Sigmoid colon (tissue), 7 donors: ENCODE measurements around the gene EVI5L. TPM values are rescaled to one million over a fixed set of nuclear protein-coding genes. Genes with fewer than 3 reads are reported as not detected.

Experiments
- DNase-seq: peaks from one replicate; pipeline ENCODE4 v3.0.0-alpha.2; 2019
- H3K27ac ChIP-seq, 4 donors: fragments of 200-600 bp; sonication (generic); one replicate each; pipeline ENCODE4 v1.5.1; 2016 to 2019; ENCODE audit warnings: mild to moderate bottlenecking in 1 of 4
- H3K27me3 ChIP-seq, 3 donors: fragments of 200-600 bp; sonication (generic); one replicate each; pipeline ENCODE4 v1.5.1; 2019; ENCODE audit warnings: mild to moderate bottlenecking in 1 of 3
- H3K36me3 ChIP-seq, 4 donors: fragments of 200-600 bp; sonication (generic); one replicate each; pipeline ENCODE4 v1.5.1; 2016 to 2019
- H3K4me1 ChIP-seq, 4 donors: fragments of 200-600 bp; sonication (generic); one replicate each; pipeline ENCODE4 v1.5.1; 2017 to 2019
- H3K4me3 ChIP-seq, 4 donors: fragments of 200-600 bp; sonication (generic); one replicate each; pipeline ENCODE4 v1.5.1; 2017 to 2019; ENCODE audit warnings: mild to moderate bottlenecking in 2 of 4, moderate library complexity in 1 of 4
- H3K9me3 ChIP-seq, 4 donors: fragments of 200-600 bp in 3 of 4; sonication (generic) in 3 of 4; one replicate each; pipeline versions ENCODE4 v1.5.1 to v1.6.1; 2013 to 2019
- EP300 ChIP-seq, 4 donors: sonication (generic); formaldehyde crosslinking; IDR thresholded peaks; one replicate each; pipeline ENCODE4 v1.6.1; 2017; ENCODE audit warnings: antibody characterized with exemption in 4 of 4
- POLR2A ChIP-seq, 2 donors: fragments of 450-650 bp; IDR thresholded peaks; one replicate each; pipeline ENCODE4 v1.6.1; 2016; ENCODE audit warnings: antibody characterized with exemption in 2 of 2, mild to moderate bottlenecking in 2 of 2, moderate library complexity in 2 of 2
- POLR2AphosphoS5 ChIP-seq, 4 donors: sonication (generic); formaldehyde crosslinking; IDR thresholded peaks; one replicate each; pipeline ENCODE4 v1.6.1; 2017; ENCODE audit warnings: antibody characterized with exemption in 4 of 4
- WGBS, 2 donors: extraction: QIAGEN DNeasy Blood & Tissue Kit; methylation state at CpG; one replicate each; pipeline ENCODE4 v1.1.7; 2013; 5-methylcytosine and 5-hydroxymethylcytosine counted together
- intact Hi-C: fragments of 100-400 bp; cut with DNase I; formaldehyde crosslinking; loops from one replicate; pipeline ENCODE4 v1.15.1; 2023
- polyA plus RNA-seq, 3 donors: library from polyadenylated mRNA; stranded (reverse); fragments of 200-250 nt; gene quantifications; one replicate each; pipeline ENCODE4 v1.2.3, GENCODE V29; 2013
- total RNA-seq, 4 donors: library from RNA; depleted of rRNA; stranded (reverse); fragments of >200 nt; gene quantifications; one replicate each; pipeline ENCODE4 v1.1.0, GENCODE V29; 2016
- TF ChIP-seq, protein P1 (sequence below), 4 experiments: fragments of 450-650 bp in 3 of 4; fragments of 200-600 bp in 1 of 4; IDR thresholded peaks; one replicate each; pipeline ENCODE4 v1.5.1; 2016 to 2019; ENCODE audit warnings: antibody characterized with exemption in 4 of 4, mild to moderate bottlenecking in 3 of 4, moderate library complexity in 2 of 4
- donor health status: healthy with polysubstance abuse.
- donor health status: Bipolar disorder and iron deficiency.
- donor health status: healthy.

The EVI5L gene
- total and polyA plus RNA-seq, 7 donors, result 5.3 to 18.6 (median 10.3) TPM

DNA sequence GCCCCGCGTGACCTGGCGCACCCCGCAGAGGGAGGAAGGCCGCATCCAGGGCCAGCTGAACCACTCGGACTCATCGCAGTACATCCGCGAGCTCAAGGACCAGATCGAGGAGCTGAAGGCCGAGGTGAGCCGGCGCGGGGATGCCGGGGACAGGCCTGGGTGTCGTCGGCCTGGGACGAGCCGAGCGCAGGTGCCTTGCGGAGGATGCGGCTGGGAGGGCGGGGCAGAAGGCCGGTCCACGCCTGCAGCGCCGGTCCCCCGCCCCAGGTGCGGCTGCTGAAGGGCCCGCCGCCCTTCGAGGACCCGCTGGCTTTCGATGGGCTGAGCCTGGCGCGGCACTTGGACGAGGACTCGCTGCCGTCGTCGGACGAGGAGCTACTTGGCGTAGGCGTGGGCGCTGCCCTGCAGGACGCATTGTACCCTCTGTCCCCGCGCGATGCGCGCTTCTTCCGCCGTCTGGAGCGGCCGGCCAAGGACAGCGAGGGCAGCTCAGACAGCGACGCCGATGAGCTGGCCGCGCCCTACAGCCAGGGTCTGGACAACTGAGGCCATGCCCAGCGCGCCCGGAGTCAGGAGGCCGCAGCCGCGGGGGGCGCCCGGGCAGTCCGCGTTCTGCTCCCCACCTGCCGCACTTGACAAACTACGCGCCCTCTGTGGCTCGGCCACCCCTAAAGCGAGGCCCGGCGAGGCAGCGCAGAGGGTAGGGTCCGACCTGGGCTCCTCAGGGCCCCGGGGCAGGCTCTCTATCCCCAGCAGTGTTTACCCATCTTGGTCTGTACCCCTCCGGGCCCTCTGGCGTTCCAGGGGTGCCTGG lies 33.3 kb downstream of the EVI5L start:
- H3K27ac ChIP-seq, result no peak overlapping the region
- H3K4me3 ChIP-seq, result peak overlapping the region in 1 of 4 donors; percentile 32
- 25 to 45% methylated on average over 83 of the region's 83 CpGs for WGBS, 2 donors
- TF ChIP-seq EP300 (IDR thresholded peaks at IDR 0.05) (no peak), POLR2A (IDR thresholded peaks at IDR 0.05) (no peak), POLR2AphosphoS5 (IDR thresholded peaks at IDR 0.05) (no peak)
- TF ChIP-seq, protein P1, sequence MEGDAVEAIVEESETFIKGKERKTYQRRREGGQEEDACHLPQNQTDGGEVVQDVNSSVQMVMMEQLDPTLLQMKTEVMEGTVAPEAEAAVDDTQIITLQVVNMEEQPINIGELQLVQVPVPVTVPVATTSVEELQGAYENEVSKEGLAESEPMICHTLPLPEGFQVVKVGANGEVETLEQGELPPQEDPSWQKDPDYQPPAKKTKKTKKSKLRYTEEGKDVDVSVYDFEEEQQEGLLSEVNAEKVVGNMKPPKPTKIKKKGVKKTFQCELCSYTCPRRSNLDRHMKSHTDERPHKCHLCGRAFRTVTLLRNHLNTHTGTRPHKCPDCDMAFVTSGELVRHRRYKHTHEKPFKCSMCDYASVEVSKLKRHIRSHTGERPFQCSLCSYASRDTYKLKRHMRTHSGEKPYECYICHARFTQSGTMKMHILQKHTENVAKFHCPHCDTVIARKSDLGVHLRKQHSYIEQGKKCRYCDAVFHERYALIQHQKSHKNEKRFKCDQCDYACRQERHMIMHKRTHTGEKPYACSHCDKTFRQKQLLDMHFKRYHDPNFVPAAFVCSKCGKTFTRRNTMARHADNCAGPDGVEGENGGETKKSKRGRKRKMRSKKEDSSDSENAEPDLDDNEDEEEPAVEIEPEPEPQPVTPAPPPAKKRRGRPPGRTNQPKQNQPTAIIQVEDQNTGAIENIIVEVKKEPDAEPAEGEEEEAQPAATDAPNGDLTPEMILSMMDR (IDR thresholded peaks at IDR 0.05), result no peak
- peaks cover 25 to 96% (median 74%) of the 10 kb centered on the region in 3 donors for H3K27me3 ChIP-seq
- intact Hi-C loops, result no loop called here
- H3K36me3 ChIP-seq, result peaks cover 0 to 18% (median 0%) of the 10 kb centered on the region in 4 donors
- DNase-seq, result no peak
- peaks cover 0 to 22% (median 17%) of the 10 kb centered on the region in 4 donors for H3K4me1 ChIP-seq
- no peaks in the 10 kb centered on the region for H3K9me3 ChIP-seq

DNA sequence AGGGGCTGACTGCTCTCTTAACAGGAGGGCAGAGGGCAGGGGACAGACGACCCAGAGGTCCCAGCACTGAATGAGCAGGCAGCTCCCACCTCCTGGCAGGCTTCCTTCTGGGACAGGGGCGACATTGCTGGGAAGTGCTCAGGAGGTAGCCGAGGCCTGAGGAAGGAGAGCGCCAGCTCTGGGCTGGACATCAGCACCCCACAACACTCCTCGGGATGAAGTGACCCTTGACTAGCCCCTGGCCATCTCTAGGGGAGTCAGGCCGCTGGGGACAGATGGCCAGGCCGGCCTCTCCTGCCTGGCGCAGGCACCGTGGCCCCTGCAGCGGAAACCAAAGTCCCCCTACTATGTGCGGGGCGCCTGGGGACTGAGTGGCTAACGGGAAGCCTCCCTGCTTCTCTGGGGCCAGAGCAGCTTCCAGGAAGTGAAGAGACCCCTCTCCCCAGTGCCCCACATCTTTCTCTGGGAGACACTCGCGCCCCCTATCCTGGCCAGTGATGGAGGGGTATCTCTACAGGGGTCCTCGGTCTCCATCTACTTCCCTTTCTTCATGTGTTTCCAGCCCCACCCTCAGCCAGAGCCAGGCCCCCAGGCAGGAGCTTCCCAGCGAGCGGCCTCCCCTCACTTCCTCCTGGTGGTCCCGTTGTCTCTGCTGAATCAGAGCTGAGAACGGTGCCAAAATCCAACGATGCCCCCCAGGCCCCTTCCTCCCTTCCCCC lies 34.1 kb downstream of the EVI5L start:
- peaks cover 26 to 95% (median 72%) of the 10 kb centered on the region in 3 donors for H3K27me3 ChIP-seq
- TF ChIP-seq, protein P1 (IDR thresholded peaks at IDR 0.05), result no peak
- no peak for TF ChIP-seq POLR2AphosphoS5 (IDR thresholded peaks at IDR 0.05)
- TF ChIP-seq POLR2A (IDR thresholded peaks at IDR 0.05), result no peak
- no peak for TF ChIP-seq EP300 (IDR thresholded peaks at IDR 0.05)
- DNase-seq, result no peak
- peaks cover 0 to 30% (median 25%) of the 10 kb centered on the region in 4 donors for H3K4me1 ChIP-seq
- H3K9me3 ChIP-seq, result no peaks in the 10 kb centered on the region
- intact Hi-C loops, result no loop called here
- no peak overlapping the region for H3K4me3 ChIP-seq
- H3K27ac ChIP-seq, result no peak overlapping the region
- peaks cover 0 to 15% (median 0%) of the 10 kb centered on the region in 4 donors for H3K36me3 ChIP-seq
- WGBS, 2 donors, result 70% methylated on average over 21 of the region's 21 CpGs

DNA sequence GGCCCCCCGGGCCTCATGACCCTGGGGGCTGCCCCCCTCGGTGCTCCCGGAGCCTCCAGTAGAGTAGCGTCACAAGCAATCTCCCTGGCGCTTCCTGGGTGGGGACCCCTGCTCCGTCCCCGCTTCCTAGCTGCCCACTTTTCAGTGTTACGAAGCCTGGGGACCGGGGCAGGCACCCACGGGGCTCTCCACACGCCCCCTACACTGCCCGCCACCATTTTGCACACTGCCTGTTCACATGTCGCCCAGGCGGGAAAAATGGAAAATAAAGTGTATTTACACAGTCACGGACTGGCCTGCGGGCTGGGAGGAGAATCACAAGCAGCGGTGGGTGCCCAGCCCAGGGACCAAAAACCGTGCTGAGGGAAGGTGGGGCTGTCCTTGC lies 34.7 kb downstream of the EVI5L start:
- H3K36me3 ChIP-seq, result peaks cover 0 to 9% (median 0%) of the 10 kb centered on the region in 4 donors
- 34 to 55% methylated on average over 18 of the region's 18 CpGs for WGBS, 2 donors
- no peak overlapping the region for H3K4me3 ChIP-seq
- peaks cover 0 to 36% (median 30%) of the 10 kb centered on the region in 4 donors for H3K4me1 ChIP-seq
- no peak for DNase-seq
- peaks cover 26 to 89% (median 66%) of the 10 kb centered on the region in 3 donors for H3K27me3 ChIP-seq
- no peaks in the 10 kb centered on the region for H3K9me3 ChIP-seq
- H3K27ac ChIP-seq, result no peak overlapping the region
- TF ChIP-seq POLR2AphosphoS5 (IDR thresholded peaks at IDR 0.05) (no peak), EP300 (IDR thresholded peaks at IDR 0.05) (no peak), POLR2A (IDR thresholded peaks at IDR 0.05) (no peak)
- TF ChIP-seq, protein P1 (IDR thresholded peaks at IDR 0.05), result no peak
- intact Hi-C loops, result loop anchor here (5.0 kb wide), 1 partner anchor 38 kb away; the partner anchor contains the start of gene MAP2K7

DNA sequence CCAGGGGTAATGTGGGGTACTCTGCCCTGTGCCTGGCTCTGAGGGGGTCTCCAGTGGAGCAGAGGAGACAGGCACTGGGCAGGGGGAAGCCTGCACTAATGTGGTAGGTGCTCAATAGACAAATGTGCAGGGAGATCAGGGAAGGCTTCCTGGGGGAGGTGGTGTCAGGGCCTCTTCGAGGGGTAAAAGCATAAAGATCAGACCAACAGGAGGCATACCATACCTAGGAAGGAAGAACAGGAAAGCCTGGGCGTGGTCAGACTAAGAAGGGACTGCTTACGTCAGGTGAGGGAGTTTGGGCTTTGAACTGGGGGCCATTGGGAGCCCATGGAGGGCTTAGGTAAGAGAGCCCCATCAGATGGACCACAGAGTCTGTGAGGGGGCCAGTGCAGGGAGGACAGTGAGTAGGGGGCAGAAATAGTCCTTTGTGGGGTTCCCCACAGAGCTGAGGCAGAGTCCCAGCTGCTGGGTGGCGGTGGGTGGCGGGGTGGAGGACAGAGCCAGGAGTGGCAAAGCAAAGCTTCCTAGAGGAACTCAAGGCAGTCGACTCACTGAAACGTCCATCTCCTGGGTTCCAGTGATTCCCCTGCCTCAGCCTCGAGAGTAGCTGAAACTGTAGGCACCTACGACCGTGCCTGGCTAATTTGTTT lies 35.4 kb downstream of the EVI5L start:
- no peak overlapping the region for H3K4me3 ChIP-seq
- no peaks in the 10 kb centered on the region for H3K9me3 ChIP-seq
- peaks cover 0 to 39% (median 35%) of the 10 kb centered on the region in 4 donors for H3K4me1 ChIP-seq
- peaks cover 0 to 2% (median 0%) of the 10 kb centered on the region in 4 donors for H3K36me3 ChIP-seq
- no peak for DNase-seq
- WGBS, 2 donors, result 15 to 41% methylated on average over 10 of the region's 10 CpGs
- H3K27me3 ChIP-seq, result peaks cover 26 to 82% (median 59%) of the 10 kb centered on the region in 3 donors
- intact Hi-C loops, result loop anchor here (5.0 kb wide), 1 partner anchor 37 kb away; the partner anchor contains the start of gene MAP2K7
- TF ChIP-seq EP300 (IDR thresholded peaks at IDR 0.05) (no peak), POLR2A (IDR thresholded peaks at IDR 0.05) (no peak), POLR2AphosphoS5 (IDR thresholded peaks at IDR 0.05) (no peak)
- TF ChIP-seq, protein P1 (IDR thresholded peaks at IDR 0.05), result no peak
- no peak overlapping the region for H3K27ac ChIP-seq
